Glomerular visceral epithelial cell (primary cell): ENCODE data around the gene PTTG1.

ENCODE experiments used
- DNase-seq: peaks from one replicate; pipeline ENCODE4 v3.0.0-alpha.2; 2016; ENCODE audit errors: extremely low spot score

The PTTG1 gene

GRCh38 chr5:160472482-160472881 lies 50.8 kb downstream of the PTTG1 start:
- no peak for DNase-seq

- DNase-seq: peak; percentile 70
Measured at GRCh38 chr5:160473681-160474080, 52.0 kb downstream of the PTTG1 start.

- no peak for DNase-seq
Measured at GRCh38 chr5:160474084-160474483, 52.4 kb downstream of the PTTG1 start.

- no peak for DNase-seq
Measured at GRCh38 chr5:160475864-160476438, 54.3 kb downstream of the PTTG1 start.

- DNase-seq: peak; percentile 41
Measured at GRCh38 chr5:160477266-160477970, 55.8 kb downstream of the PTTG1 start.

- DNase-seq: no peak
Measured at GRCh38 chr5:160478163-160478562, 56.5 kb downstream of the PTTG1 start.
